Measurements from ENCODE around the gene PATE4.
"Not testable (repeated sequence)": the region's sequence is repeated elsewhere in the genome, so short reads cannot be mapped to it uniquely, and the experiment has no call there.

Gene PATE4

DNA sequence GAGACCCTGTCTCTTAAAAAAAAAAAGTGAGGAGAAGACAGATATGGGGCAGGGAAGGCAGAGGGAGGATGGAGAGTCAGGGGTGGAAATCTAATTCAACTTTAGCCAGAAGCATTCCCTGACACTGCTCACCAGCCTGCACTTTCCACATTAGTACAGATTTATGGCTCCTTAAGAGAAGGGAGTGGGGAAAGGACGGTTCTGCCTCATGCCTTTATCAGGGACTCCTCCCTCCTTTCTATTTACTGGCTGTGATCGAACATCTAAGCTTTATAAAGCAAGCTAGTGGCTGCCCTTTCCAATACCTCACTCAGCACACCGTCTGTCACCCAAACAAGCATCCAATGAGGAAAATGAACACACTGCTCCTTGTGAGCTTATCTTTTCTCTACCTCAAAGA, at the start of gene PATE4:
PATE4 (plus strand) TSS at position 301 of the 400 bp plus-strand sequence; CDS start at position 345, 44 bp downstream.
- no peak for DNase-seq

- DNase-seq: no peak
These were observed 48.4 kb upstream of the PATE4 start for GRCh38 chr11:125784678-125785077.

DNA sequence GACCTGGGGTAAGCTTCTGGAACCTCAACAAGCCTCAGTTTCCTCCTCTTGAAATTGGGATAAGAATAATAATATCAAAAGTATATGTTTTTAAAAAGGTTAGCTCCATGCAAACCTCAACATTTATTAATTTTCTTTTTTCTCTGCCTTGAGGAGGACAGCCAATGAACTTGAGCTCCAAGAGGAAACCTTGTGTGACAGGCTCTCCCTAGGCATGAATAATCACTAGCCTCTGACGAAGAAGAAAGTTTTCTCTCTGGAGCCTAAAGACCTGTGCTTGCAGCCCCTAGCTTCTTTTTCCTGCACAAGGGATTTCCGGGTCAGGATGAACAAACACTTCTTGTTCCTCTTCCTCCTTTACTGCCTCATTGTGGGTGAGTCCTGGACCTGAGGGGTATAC, 45.3 kb upstream of the PATE4 start, which contains the start of gene PATE3:
PATE3 (plus strand) TSS at position 301 of the 400 bp plus-strand sequence; CDS start at position 326, 25 bp downstream.
- DNase-seq: no peak

GRCh38 chr11:125790825-125791224, 42.3 kb upstream of the PATE4 start:
- no peak for DNase-seq

- DNase-seq: no peak
These were observed 35.5 kb upstream of the PATE4 start for GRCh38 chr11:125797641-125798040.

DNA sequence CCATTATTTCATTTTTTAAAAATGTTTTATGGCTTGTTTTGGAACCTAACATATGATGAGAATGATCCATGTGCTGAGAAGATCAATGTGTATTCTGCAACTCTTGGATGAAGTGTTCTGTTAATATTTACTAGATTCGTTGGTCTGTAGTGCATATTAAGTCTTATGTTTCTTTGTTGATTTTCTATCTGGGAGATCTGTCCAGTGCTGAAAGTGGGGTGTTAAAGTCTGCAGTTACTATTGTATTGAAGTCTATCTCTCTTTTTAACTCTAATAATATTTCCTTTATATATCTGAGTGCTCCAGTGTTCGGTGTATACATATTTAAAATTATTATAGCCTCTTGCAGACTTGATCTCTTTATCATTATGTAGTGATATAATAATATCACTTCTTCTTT, 33.3 kb upstream of the PATE4 start:
- DNase-seq: no peak

DNA sequence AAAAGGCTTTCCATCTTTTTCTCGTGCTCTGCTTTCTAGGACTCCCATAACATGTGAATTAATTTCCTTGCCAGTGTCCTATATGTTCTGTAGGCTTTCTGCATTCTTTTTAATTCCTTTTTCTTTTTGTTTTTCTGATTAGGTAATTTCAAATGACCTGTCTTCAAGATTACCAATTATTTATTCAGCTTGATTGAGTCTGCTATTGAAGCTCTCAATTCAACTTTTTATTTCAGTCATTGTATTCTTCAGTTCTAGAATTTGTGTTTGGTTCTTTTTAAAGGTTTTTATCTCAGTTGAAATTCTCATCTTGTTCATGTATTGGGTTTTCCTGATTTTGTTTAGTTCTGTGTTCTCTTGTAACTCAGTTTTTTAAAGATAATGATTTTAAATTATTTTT, 30.7 kb upstream of the PATE4 start:
- no peak for DNase-seq

GRCh38 chr11:125807909-125808308, 25.2 kb upstream of the PATE4 start:
- DNase-seq: no peak

- DNase-seq: no peak
These were observed 2.6 kb downstream of the PATE4 start for GRCh38 chr11:125835748-125836147.

DNA sequence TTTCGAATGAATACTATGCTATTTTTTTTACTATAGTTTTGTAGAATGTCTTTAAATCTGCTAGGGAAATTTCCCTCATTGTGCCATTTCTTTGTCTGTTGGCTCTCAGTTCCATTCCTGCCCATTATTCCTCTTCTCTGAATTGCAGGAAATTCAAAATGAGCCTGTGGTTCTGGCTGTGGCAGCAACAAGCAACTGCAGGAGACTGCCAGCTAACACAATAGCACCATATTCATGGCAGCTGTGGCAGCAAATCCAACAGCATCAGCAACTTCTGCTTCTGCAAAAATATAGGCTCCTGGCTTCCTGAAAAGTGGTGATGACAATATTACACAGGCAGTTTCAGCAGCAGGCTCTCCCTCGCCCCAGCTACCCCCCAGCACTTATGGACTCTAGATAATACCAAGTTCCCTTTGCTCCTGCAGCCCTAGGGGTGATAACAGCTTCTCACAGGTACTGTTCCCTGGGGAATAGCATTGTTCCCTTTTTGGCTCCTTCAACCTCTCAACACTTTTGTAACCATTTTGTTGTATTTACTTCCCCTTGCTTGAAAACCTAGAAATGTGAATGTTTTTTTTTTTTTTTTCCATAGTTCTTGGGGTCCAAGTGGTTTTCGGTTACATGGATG, 9.3 kb downstream of the PATE4 start:
- no peak for DNase-seq

GRCh38 chr11:125846188-125846587, 13.1 kb downstream of the PATE4 start:
- DNase-seq: no peak

- DNase-seq: not testable (repeated sequence)
These were observed 24.6 kb downstream of the PATE4 start for GRCh38 chr11:125857670-125858069.

- not testable (repeated sequence) for DNase-seq
These were observed 29.7 kb downstream of the PATE4 start for GRCh38 chr11:125862786-125863185.

DNA sequence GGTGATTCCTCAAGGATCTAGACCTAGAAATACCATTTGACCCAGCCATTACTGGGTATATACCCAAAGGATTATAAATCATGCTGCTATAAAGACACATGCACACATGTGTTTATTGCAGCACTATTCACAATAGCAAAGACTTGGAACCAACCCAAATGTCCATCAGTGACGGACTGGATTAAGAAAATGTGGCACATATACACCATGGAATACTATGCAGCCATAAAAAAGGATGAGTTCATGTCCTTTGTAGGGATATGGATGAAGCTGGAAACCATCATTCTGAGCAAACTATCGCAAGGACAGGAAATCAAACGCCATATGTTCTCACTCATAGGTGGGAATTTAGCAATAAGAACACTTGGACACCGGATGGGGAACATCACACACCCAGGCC, 32.2 kb downstream of the PATE4 start:
- DNase-seq: not testable (repeated sequence)

DNA sequence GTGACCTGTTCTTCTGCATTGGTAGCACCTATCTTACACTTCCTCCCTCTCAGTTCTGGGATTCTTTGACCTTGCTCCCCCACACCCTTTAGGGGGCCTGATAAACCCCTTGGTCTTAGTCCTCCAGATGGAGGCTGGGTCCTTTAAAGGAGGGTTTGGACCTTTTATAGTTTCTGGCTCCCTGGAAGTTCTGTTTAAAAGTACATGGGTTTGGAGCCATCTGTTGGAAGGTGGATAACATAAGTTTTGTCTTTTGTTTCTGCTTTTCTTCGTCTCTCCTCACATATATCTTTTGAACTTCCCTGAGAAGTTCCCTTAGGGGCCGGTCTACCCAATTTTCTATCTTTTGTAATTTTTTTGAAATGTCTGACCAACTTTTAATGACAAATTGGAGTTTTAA, 36.4 kb downstream of the PATE4 start:
- no peak for DNase-seq

DNA sequence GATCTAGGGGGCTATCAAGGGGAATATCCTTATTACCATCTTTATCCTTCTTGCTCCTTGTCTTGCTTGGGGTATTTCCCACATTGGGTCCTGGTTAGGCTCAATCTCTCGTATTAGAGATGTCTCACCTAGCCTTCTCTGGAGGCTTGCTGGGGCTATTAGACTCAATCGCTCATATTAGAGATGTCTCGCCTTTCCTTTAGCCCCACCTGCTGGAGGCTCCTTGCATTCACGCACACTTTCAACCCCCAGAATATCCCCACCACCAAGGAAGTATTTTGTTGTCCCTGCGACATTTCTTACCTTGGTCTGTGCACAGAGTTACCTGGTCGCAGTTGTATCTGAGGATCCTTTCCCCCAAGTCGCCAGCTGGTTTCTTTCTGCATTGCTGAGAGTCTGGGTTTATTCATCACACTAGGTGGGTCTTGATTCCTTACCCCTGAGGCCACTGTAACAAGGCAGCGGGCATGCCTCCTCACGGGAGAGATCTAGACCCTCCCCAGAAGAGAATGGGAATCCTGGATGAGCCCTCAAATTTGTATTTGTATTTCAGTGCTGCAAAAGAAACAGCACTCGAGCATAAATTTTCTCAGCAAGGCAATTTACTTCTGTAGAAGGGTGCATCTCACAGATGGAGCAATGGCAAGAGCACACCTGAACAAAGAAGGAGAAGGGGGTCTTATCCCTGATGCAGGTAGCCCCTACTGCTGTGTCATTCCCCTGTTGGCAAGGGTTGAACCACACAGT, 38.4 kb downstream of the PATE4 start:
- DNase-seq: no peak

DNA sequence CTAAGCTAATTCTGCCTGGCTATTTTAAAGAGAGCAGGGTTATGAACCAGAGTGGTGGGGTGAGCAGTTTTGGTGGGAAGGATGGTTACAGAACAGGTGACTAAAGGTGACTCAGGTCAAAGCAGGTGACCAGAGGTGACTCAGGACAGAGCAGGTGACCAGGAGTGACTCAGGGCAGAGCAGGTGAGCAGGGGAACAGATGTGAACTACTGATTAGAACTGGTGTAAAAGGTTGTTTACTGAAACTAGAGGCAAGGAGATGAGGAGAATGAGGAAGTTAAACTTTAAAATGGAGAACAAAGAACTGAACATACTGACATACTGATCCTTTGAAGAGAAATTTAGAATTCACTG, 39.0 kb downstream of the PATE4 start:
- DNase-seq: no peak

DNA sequence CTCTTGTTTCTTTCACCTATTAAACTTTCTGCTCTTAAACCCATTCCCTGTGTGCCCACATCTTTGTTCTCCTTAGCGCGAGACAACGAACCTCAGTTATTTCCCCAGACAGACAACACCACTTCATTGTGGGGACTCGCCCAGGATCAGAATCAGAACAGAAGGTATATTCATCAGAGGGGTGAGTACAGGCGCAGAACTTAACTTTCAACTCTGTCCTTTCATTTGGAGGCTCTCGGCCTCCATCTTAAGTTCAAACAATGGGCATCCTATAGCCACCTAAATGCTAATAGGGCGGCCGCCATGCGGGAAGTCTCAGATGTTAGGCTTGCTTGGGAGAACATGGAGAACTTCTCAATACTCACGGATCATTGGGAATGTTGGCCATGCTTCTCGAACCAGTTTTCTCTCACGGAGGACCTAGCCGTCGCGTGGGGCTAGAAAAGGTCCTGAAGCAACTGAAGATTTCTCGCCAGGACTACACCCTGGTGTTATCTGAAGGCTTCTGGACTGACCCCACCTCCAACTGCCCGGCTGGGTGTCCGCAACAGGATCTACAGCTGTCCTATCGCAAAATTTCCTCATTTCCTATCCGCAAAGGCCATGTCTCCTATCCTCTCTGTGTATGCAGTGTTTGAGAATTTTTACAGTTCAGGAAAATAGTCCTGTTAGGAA, 40.9 kb downstream of the PATE4 start:
- DNase-seq: no peak

GRCh38 chr11:125874556-125875124, 41.5 kb downstream of the PATE4 start:
- peak; percentile 42 for DNase-seq

GRCh38 chr11:125881291-125881690, 48.2 kb downstream of the PATE4 start:
- no peak for DNase-seq

- no peak for DNase-seq
These were observed 50.3 kb downstream of the PATE4 start for GRCh38 chr11:125883375-125883774.

DNA sequence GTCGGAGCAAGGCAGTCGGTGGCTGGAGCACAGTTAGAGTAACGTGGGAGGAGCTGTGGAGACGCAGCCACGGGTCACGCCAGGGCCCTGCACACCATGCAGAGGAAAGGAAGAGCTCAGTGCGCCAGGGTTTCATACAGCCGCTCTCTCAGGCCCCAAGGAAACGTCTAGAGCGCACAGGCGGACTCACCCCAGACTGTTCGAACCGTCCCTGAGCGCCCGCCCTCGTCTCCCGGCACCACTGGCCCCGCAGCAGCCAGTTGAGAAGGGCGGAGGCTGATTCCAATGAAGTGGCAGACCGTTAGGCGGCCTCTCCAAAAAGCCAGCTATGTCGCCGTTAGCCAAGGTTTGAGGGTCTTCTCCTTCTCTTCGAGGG, 53.9 kb downstream of the PATE4 start:
- no peak for DNase-seq

Data from NCI-H2171 treated with DMSO at 0.1 percent for 48 hours (cell line).